ENCODE measurements around the gene NOS1AP. TPM values are rescaled to one million over a fixed set of nuclear protein-coding genes. Genes with fewer than 3 reads are reported as not detected.

The NOS1AP gene
- total and polyA plus RNA-seq, 2 donors (not counting 3 experiments of a cell fraction or from before 2014, with no cell fraction given): 1.3 to 5.4 TPM

DNA sequence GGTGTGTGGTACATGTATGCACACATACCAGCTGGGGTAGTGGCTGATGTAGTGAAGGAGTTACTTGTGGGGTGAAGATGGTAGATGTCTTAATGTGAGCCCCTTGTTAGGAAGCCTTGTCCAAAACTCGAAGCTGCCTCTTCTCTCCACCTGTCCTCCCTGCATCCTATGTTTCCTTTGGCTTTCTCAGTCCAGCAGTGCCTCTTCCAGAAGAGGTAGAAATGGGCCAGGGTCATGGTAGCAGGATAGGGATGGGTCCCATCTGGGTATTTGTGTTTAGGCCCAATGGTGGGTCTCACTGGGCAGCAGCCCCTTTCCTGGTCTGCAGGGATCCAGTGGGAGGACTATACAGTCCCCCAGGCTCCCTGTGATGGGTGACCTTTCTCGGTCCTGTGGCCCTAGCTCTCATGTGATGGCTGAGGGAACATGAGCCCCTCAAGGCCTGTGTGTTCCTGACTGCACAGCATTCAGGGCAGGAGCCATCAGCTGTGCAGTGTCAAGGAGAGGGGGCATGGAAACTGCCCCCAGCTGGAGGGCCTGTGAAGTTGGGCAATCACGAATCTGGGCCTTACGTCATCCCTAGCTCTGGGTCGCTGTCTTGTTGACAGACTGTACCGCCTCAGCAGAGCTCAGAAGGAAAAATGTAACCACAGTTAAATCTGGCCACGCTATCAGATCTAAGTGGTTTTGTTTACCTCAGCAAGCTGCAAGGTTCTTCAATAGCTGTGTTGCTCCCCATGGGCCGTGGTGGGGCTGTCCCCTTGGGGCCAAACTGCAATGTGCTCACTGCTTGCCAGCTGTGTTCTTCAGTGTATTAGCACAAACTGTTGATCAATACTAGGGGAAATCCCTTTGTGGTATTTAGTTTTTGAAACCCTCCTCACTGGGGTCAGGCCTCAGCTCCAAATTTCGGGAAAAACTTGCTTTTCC lies 82.7 kb downstream of the NOS1AP start:
- ChIA-PET POLR2A (no interaction called here), CTCF (interaction anchor here (1.2 kb wide), 1 partner anchor 11 kb away, joined by 3 read pairs; no protein-coding TSS in a partner anchor)
- Histone ChIP-seq H3K9ac (replicated peaks; ENCODE audit: extremely low read depth, insufficient read depth, low read length) (no peak overlapping the region), H3K27me3 (ENCODE audit: control insufficient read depth in 2 of 2, insufficient read depth in 2 of 2, low read length in 2 of 2) (no peaks in the 10 kb centered on the region), H3K9me1 (replicated peaks; ENCODE audit: control insufficient read depth, extremely low read depth, insufficient read depth, low read length) (no peaks in the 10 kb centered on the region), H4K20me1 (replicated peaks; ENCODE audit: control insufficient read depth, extremely low read depth, insufficient read depth, low read length) (no peaks in the 10 kb centered on the region), H3K4me2 (ENCODE audit: insufficient read depth, low read length) (no peak overlapping the region), H2AFZ (ENCODE audit: low read depth, low read length) (no peak overlapping the region), H3K36me3 (ENCODE audit: control insufficient read depth in 2 of 2, extremely low read depth in 1 of 2, insufficient read depth in 2 of 2, low read length in 2 of 2) (no peaks in the 10 kb centered on the region), H3K4me3 (replicated peaks in 1 of 3; ENCODE audit: insufficient read depth in 1 of 3, low read depth in 1 of 3, low read length in 3 of 3) (no peak overlapping the region), H3K4me1 (ENCODE audit: control insufficient read depth, extremely low read depth, insufficient read depth, low read length) (no peaks in the 10 kb centered on the region), H3K9me3 (replicated peaks; ENCODE audit: control insufficient read depth, insufficient read depth, low read length) (no peaks in the 10 kb centered on the region), H3K79me2 (ENCODE audit: control insufficient read depth, insufficient read depth, low read length) (no peaks in the 10 kb centered on the region), H3K27ac (ENCODE audit: insufficient read depth, low read depth, low read length) (no peak overlapping the region)
- DNase-seq (ENCODE audit: low read depth, low spot score): no peak
- BruUV-seq (replicated peaks): no TSS peak
- no peak for FAIRE-seq
- TF ChIP-seq POLR2A (IDR thresholded peaks at IDR 0.05; ENCODE audit: low read depth, low read length): no peak
- no peak for TF ChIP-seq POLR2AphosphoS5 (IDR thresholded peaks at IDR 0.05; ENCODE audit: insufficient read depth, low read depth, low read length)
- no peak for TF ChIP-seq MAX (IDR thresholded peaks at IDR 0.05; ENCODE audit: insufficient read depth, insufficient read length)
- no peak for TF ChIP-seq FOS (IDR thresholded peaks at IDR 0.05; ENCODE audit: borderline replicate concordance, insufficient read depth, low read length)
- TF ChIP-seq CTCF (IDR thresholded peaks at IDR 0.05; ENCODE audit: extremely low read depth in 1 of 2, insufficient read depth in 1 of 2, low read depth in 1 of 2, low read length in 2 of 2): no peak
- TF ChIP-seq MYC (IDR thresholded peaks at IDR 0.05; ENCODE audit: low read depth, low read length): no peak
- no peak for TF ChIP-seq EZH2 (IDR thresholded peaks at IDR 0.05; ENCODE audit: borderline replicate concordance, low read depth, low read length, severe bottlenecking)
- TF ChIP-seq JUN (IDR thresholded peaks at IDR 0.05; ENCODE audit: borderline replicate concordance, insufficient read depth, insufficient read length, low read depth): no peak
- TF ChIP-seq GATA2 (IDR thresholded peaks at IDR 0.05; ENCODE audit: insufficient read depth, insufficient read length, low read depth, low read length): no peak
- dilution Hi-C loops (cut with MboI; ENCODE audit: extremely low pct_ligation_motif_present, low sequenced_read_pairs): no loop called here
- intact Hi-C loops (cut with micrococcal nuclease): no loop called here
